ENCODE measurements around the gene CELSR2.

The CELSR2 gene

DNA sequence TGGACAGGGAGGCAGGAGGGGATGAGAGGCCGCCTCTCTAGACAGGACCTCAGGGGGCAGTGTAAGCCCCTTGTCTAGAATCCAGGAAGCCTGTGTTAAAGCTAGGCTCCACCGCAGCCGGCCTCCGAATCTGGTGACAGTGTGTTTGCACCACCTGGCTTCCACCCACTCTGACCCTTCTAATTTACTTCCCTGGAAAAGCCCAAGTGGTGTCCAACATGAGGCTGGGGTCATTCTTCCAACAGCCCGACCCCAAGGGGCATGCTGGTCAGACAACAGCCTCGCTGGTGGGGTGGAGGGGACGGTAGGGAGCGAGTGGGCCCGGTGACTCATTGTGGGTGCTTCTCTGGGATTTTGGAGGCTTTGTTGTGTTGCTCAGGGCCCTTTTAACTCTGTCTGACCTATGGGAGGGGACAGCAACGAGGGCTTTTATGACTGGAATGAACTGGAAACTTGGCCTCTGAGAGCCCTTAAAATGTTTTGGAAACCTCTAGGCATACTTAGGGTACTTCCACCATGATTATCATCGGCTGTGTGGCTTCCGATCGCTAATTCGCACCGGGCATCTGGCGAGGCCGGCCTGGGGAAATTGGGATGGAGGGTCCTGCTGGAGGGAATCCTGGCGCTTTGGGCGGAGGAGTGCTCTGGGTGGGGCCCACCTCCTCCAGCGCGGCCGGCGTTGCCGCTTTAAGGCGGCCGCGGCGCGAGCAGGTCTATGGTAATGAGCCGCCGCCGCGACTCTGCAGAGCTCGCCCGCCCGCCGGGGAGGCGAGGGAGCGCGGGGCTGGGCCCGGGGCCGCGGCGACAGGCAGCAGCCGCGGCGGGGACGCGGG, at the start of gene CELSR2:
TSS of gene CELSR2 (plus strand) at position 743 of the 833 bp plus-strand sequence. CDS start 541 bp downstream, outside the sequence.
- TF ChIP-seq CTCF (IDR thresholded peaks at IDR 0.05; ENCODE audit: poor library complexity, severe bottlenecking): no peak
- ATAC-seq (ENCODE audit: low read depth) (peak; percentile 74), DNase-seq (ENCODE audit: low spot score) (no peak)
- peaks cover 11% of the 10 kb centered on the region for H3K4me1 ChIP-seq (ENCODE audit: insufficient read depth, poor library complexity, severe bottlenecking)
- H3K27me3 ChIP-seq (ENCODE audit: insufficient read depth, poor library complexity, severe bottlenecking): no peaks in the 10 kb centered on the region
- peak within 1 kb of the TSS; percentile 62 for H3K4me3 ChIP-seq (ENCODE audit: severe bottlenecking)
- peak within 1 kb of the TSS; percentile 28 for H3K27ac ChIP-seq (ENCODE audit: poor library complexity, severe bottlenecking)
- H3K9me3 ChIP-seq (ENCODE audit: severe bottlenecking): no peaks in the 10 kb centered on the region
- H3K36me3 ChIP-seq (ENCODE audit: low read depth): 0 out of 2 replicates have a peak, but pooled peaks cover 3% of the 10 kb centered on the region

DNA sequence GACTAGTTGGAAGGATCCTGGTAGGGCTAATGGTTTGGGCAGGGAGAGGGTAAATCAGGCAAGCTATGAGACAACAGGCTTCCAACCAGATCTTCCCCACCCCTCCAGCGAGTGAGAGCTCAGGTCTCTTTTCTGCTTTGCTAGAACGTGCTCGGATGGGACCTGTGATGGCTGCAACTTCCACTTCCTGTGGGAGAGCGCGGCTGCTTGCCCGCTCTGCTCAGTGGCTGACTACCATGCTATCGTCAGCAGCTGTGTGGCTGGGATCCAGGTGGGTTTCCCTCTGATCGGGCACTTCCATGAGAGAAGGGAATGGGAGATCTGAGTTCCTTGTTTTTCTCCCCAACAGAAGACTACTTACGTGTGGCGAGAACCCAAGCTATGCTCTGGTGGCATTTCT, 49.6 kb upstream of the CELSR2 start:
- H3K4me3 ChIP-seq (ENCODE audit: severe bottlenecking): no peak overlapping the region
- H3K4me1 ChIP-seq (ENCODE audit: insufficient read depth, poor library complexity, severe bottlenecking): peaks cover 23% of the 10 kb centered on the region
- no peaks in the 10 kb centered on the region for H3K36me3 ChIP-seq (ENCODE audit: low read depth)
- H3K27ac ChIP-seq (ENCODE audit: poor library complexity, severe bottlenecking): no peak overlapping the region
- H3K27me3 ChIP-seq (ENCODE audit: insufficient read depth, poor library complexity, severe bottlenecking): no peaks in the 10 kb centered on the region
- no peak for DNase-seq (ENCODE audit: low spot score)
- ATAC-seq (ENCODE audit: low read depth): no peak
- no peaks in the 10 kb centered on the region for H3K9me3 ChIP-seq (ENCODE audit: severe bottlenecking)
- no peak for TF ChIP-seq CTCF (IDR thresholded peaks at IDR 0.05; ENCODE audit: poor library complexity, severe bottlenecking)

DNA sequence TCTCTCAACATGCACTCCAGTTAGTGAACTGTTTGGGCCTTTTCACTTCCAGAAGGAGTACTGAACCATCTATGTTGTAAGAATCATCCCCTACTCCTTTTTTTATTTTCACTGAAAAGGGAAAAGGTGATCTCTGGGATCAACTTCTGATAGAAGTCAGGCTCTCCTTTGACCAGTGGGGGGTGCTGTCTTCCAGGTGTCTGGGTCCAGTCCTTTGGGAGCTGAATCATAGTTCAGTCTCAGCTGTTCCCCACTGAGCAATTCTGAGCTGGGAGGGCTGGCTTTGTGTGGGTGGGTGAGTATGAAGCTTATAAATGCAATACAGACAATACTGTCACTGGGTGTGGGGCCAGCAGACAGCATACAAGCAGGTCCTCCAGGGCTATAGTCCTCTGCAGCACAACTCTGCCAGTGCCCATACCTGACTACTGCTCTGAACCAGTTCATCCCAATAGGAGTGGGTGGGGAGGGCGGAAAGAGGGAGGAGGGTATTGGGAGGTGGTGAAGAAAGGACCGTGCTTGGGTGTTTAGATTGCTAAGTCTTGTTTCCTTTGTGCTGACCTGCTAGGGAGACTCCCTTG, 48.1 kb upstream of the CELSR2 start:
- H3K4me1 ChIP-seq (ENCODE audit: insufficient read depth, poor library complexity, severe bottlenecking): peaks cover 23% of the 10 kb centered on the region
- peak; percentile 85 for TF ChIP-seq CTCF (IDR thresholded peaks at IDR 0.05; ENCODE audit: poor library complexity, severe bottlenecking)
- peak; percentile 45 for ATAC-seq (ENCODE audit: low read depth)
- no peak overlapping the region for H3K4me3 ChIP-seq (ENCODE audit: severe bottlenecking)
- no peaks in the 10 kb centered on the region for H3K9me3 ChIP-seq (ENCODE audit: severe bottlenecking)
- peak; percentile 77 for DNase-seq (ENCODE audit: low spot score)
- H3K27me3 ChIP-seq (ENCODE audit: insufficient read depth, poor library complexity, severe bottlenecking): no peaks in the 10 kb centered on the region
- H3K36me3 ChIP-seq (ENCODE audit: low read depth): no peaks in the 10 kb centered on the region
- H3K27ac ChIP-seq (ENCODE audit: poor library complexity, severe bottlenecking): no peak overlapping the region

GRCh38 chr1:109204484-109204883, 44.9 kb upstream of the CELSR2 start:
- ATAC-seq (ENCODE audit: low read depth) (no peak), DNase-seq (ENCODE audit: low spot score) (no peak)
- TF ChIP-seq CTCF (IDR thresholded peaks at IDR 0.05; ENCODE audit: poor library complexity, severe bottlenecking): no peak
- Histone ChIP-seq H3K9me3 (ENCODE audit: severe bottlenecking) (no peaks in the 10 kb centered on the region), H3K4me3 (ENCODE audit: severe bottlenecking) (no peak overlapping the region), H3K4me1 (ENCODE audit: insufficient read depth, poor library complexity, severe bottlenecking) (peaks cover 16% of the 10 kb centered on the region), H3K36me3 (ENCODE audit: low read depth) (no peaks in the 10 kb centered on the region), H3K27me3 (ENCODE audit: insufficient read depth, poor library complexity, severe bottlenecking) (no peaks in the 10 kb centered on the region), H3K27ac (ENCODE audit: poor library complexity, severe bottlenecking) (no peak overlapping the region)

- TF ChIP-seq CTCF (IDR thresholded peaks at IDR 0.05; ENCODE audit: poor library complexity, severe bottlenecking): no peak
- H3K27me3 ChIP-seq (ENCODE audit: insufficient read depth, poor library complexity, severe bottlenecking): no peaks in the 10 kb centered on the region
- no peak overlapping the region for H3K4me3 ChIP-seq (ENCODE audit: severe bottlenecking)
- H3K27ac ChIP-seq (ENCODE audit: poor library complexity, severe bottlenecking): no peak overlapping the region
- H3K36me3 ChIP-seq (ENCODE audit: low read depth): no peaks in the 10 kb centered on the region
- H3K9me3 ChIP-seq (ENCODE audit: severe bottlenecking): no peaks in the 10 kb centered on the region
- peaks cover 24% of the 10 kb centered on the region for H3K4me1 ChIP-seq (ENCODE audit: insufficient read depth, poor library complexity, severe bottlenecking)
- no peak for DNase-seq (ENCODE audit: low spot score)
- no peak for ATAC-seq (ENCODE audit: low read depth)
Observed at GRCh38 chr1:109206339-109206738, 43.0 kb upstream of the CELSR2 start.
